Activated T-helper 1 cell treated with anti-CD3 and anti-CD28 coated beads, Interleukin-2, amount 50 U/mL, for 16 hours (primary cell): ENCODE data around the gene BABAM2.
"Not testable (repeated sequence)": the region's sequence is repeated elsewhere in the genome, so short reads cannot be mapped to it uniquely, and the experiment has no call there.

ENCODE experiments used
- DNase-seq, 2 donors: peaks; one replicate each; pipeline ENCODE4 v3.0.0-alpha.2; 2020; ENCODE audit warnings: low read depth in 1 of 2, low spot score in 1 of 2

The BABAM2 gene

DNA sequence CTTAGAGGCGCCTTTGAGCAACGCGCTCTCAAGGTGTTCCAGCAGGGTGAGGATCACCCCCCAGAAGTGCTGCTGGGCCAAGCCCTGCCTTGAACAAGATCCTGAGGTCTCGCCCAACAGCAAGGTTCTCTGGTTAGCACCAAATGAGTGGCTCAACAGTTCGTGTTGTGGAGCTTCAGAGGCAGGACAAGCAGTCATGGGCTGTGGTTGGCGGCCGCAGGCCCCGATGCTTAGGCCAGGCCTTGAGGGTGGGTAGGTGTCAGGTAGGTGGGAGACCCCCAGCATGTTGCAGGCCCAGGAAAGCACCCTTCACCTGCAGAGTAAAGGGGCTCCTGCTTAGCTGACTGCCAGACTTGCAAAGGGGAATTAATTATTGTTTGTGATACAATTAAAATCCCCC is 431.9 kb downstream of the BABAM2 start:
- no peak for DNase-seq

DNA sequence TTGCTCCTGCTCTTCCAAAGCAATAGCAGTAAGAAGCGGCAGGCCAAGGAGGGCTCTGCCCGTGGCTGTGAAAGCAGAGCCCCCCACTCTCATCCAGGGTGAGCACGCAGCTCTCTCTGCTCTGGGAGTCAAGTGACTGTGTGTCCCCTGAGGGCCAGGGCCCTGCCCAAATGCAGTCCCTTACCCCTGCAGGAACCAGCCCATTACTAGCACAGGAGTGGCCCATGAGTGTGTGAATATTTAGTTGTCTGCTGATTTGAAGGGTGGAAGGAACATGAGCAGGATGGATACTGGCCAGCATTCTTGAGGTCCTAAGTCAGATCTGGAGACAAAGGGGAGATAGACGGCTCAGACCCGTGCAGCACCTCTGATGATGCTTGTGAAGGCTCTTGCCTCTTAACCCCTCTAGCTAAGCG is 432.5 kb downstream of the BABAM2 start:
- DNase-seq = no peak

DNA sequence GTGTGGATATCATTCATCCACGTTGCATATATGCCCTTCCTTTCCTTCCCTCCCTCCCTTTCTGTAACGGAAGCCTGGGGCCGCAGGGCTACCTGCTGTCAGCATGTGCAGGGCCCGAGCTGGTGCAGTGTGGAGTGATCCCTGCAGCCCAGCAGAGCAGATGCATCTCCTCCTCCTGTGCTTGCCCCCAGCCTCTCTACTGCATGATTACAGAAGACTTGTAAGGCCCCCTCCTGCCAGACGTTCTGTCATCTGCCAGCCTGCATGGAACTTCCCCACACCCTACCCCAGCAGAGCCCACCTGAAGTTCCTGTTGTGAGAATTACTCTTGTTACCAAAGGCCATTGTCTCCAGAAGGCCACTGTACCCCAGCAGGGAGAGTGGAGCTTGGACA is 434.6 kb downstream of the BABAM2 start:
- DNase-seq = no peak

DNA sequence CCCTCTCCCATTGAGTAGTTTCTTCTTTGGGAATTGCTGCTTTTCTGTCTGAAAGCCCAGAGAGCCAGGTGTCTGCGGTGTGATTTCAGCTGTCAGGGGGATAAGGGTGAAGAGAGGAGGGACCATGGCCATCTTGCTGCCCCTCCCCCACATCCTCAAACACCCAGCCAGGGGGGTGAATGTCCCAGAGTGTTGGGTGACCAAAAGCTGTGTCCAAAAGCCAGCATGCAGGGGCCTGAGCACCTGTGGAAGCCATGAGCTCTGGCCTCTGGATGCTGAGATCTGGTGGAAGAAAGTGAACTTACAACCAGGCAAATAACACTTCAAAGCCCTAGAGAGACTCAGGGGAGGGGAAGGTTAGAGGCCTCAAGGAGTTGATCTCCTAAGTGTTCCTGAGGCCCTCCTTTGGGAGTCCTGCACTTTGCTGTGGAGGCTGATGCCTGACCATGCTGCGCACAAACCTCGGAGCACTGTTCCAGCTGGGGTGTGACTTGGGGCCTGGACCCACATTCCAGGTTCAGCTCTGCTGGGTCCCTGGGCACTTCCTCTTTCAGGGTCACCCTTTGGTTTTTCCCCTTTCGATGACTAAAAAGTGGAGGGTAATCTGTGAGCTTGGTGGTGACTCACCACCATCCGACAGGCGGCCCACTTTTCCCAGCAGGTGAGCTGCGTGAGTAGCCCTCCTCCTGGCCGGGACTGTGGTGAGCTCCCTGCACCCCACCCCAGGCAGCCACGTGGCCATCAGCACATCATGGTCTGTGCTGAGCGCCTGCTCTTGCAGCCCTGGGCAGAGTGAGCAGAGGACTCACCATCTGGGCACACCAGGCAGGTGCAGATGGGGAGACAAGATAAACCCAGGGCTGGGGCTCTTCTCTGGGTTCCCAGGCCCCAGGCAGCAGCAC is 435.3 kb downstream of the BABAM2 start:
- DNase-seq = no peak

DNA sequence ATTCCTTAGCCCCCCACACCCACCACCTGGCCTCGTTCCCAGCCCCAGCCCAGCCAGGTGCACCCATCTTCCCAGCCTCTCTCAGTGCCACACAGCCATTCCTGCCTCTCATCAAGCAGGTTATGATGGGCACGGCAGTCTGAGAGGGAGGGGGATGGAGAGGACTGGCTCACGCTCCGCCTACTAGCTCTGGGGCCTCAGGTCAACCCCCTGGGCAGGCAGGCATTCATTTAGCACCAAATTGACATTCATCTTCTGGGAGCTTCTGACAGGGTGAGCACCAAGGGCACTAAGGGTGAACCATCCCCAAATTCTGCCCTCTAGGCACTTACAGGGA is 435.9 kb downstream of the BABAM2 start:
- no peak for DNase-seq

DNA sequence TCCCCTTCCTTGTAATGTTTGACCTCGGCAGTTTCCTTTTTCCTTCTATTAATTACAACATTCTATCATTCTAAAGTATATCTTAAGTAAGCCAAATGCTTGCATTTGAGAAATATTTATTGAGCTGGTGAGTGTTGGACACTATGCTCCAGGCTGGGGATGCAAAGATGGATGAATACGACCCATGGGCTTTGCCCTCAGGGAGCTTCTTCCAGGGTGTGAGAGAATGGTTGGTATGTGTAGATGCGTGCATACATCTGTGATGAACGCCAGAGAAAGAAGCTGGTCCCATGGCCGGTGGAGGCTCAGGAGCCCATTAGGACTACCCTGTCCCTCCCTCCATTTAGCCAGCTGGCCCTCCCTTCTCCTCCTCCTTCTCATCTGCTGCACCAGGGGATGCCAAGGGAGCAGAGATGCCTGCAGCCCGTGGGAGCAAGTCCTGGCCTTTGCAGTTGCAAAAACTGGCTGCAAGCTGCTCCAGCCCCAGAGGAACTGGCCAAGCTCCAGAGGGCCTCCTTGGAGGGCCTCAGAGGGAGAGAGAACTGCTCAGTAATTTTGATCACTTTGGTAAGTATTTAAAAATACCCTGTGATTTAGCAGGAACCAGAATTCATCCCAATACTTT is 436.5 kb downstream of the BABAM2 start:
- no peak for DNase-seq

DNA sequence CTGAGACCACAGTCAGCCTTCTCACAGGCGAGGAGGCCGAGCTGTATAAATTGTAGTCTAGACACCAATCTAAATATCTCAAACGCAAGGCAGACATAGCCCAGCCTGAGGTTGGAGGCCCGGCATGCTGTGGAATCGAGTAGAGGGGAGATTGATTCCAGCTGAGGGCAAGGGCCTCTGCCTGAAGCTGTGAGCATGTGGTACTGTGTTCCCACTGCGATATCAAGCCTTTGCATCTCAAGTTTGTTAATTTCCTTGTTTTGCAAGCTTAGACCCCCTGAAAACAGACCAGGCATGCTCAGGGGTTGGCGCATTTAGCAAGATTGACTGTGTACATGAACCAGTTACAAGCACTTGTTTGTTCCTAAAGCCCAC is 437.0 kb downstream of the BABAM2 start:
- no peak for DNase-seq

DNA sequence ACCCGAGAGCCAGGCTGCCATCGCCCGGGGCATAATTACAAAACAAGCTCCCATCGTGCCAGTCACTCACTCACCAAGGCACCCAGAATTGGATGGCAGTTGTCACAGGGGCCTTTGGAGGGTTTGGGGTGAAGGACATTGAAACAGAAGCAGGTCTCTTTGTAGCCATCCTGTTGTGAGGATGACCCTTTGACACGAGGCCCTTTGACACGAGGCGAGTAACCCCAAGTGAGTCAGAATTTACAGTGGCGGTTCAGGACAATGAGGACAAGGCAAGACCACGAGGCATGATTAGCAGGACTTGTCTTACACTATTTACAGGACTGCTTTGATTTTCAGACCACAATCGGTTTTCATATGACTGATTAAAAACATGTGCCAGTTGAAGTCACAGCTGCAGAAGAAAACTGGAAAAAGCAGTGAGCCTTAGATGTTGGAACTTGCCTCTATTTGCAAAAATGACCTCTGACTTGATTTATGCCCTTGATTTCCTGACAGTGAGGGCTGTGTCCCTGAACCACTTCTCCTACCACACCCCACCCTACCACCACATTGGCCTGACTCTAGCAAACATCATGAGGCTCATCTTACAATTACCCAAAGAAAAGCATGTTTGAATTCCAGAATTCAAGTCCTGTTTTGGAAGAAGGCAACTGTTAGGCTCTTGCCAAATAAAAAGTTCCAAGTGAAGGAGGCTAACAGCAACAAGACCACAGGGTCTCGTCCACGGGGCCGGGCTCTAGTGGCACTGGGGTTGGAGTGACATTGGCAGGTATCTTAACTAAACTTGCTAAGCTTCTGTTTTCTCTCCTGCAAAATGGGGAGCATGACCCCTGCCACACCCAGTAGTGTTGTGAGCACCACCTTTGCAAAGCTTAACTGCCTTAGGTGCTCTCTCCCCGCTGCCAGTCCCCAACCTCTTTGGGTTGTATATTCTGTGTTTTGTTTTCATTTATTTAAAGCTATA is 437.7 kb downstream of the BABAM2 start:
- no peak for DNase-seq

DNA sequence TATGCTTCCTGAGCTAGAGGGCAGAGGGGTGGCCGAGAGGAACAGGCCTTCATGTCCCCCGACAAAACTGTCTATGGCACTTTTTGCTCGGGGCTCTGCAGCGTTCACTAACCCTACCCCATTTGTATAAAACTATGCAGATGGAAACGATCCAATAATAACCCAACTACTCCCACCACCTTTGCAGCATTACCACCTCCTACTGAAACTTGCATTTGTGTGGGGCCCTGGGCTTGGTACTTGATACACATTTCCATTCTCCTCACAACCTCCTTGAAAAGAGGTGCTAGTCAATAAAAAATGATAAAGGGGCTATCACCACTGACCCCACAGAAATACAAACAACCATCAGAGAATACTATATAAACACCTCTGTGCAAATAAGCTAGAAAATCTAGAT is 438.7 kb downstream of the BABAM2 start:
- DNase-seq = no peak

DNA sequence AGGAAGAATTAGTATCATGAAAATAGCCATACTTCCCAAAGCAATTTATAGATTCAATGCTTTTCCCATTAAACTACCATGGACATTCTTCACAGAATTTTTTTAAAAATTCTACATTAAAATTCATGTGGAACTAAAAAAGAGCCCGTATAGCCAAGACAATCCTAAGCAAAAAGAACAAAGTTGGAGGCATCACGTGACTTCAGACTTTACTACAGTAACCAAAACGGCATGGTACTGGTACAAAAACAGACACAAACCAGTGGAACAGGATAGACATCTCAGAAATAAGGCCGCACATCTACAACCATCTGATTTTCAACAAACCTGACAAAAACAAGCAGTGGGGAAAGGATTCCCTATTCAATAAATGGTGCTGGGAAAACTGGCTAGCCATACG is 440.2 kb downstream of the BABAM2 start:
- not testable (repeated sequence) for DNase-seq

DNA sequence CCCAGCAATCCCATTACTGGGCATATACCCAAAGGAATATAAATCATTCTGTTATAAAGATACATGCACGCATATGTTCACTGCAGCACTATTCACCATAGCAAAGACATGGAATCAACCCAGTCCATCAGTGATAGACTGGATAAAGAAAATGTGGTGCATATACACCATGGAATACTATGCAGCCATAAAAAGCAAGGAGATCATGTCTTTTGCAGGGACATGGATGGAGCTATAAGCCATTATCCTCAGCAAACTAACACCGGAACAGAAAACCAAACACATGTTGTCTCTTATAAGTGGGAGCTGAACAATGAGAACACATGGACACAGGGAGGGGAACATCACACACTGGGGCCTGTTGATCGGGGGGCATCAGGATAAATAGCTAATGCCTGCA is 441.3 kb downstream of the BABAM2 start:
- DNase-seq = not testable (repeated sequence)

DNA sequence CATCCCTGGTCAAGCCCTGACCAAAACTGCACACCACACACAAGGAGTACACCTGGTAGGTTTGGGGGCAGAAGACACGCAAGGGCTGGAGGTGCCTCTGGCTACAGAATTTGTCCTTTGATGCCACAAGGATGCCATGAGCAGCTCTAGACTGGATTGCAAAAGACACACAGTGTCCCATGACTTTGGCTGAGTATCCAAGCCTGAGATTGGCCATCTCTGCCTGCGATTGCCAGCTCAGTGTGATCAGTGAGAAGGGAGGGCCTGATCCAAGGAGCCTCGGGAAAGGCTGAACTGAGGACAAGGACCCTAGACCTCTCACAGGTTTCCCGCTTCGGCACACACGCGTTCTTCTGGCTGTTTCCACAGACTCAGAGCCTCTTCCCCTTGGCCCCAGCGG is 442.2 kb downstream of the BABAM2 start:
- DNase-seq = no peak

DNA sequence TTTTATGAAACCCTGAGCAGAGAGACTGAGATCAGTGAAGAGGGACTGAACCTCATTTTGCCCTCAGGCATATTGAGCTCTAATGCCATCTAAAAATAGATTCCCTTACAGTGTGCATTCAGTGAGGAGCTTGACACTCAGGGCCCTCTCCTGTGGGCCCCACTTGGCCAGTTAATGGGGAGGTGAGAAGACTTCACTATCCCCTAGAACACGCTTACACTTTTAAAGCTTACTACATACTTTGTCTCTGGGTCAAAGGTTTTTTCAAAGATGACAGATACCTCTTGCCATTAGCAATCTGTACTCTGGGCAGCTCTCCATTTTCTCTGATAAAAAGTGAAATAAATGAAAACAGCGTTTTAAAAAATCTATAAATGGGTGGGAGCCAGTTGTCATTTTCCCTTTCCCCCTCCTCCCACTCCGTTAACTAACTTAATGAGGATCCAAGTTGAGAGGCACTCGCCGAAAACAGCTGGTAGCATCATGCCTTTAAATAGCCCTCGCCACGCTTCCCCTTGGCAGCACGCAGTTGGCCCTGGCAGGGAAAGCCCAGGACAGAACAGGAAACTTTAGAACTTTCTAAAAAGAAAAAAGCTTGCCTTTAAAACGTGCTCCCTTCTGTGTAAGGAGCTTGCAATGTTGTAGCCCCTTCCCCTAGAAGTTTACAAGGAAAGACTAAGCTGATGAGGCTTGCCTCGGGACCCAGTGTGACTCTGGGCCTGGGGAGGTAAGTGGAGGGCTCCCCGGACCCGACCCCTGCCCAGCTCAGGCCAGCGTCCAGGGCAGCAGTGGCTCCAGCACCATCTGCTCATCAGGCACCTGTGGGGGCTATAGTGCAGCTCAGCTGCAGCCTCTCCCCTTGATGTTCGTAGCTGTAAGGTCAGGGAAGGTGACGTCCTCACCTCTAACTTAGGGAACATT is 443.3 kb downstream of the BABAM2 start:
- no peak for DNase-seq

DNA sequence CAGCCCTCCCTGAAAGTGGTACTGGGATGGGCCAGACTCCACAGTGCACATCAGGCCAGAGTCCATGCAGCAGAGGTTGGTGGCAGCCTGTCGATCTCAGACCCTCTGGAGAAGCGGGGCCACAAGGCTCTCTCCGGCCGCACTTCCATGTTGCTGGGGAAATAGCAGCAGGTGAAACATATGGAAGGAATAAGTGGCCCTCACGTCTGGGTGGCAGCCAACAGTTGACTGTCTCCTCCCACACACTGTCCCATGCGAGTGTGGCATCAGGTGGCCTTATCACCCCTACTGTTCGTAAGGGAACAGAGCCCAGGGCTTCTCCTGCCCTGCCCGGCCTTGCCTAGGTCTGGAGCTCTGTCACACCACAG is 444.0 kb downstream of the BABAM2 start:
- DNase-seq = no peak

DNA sequence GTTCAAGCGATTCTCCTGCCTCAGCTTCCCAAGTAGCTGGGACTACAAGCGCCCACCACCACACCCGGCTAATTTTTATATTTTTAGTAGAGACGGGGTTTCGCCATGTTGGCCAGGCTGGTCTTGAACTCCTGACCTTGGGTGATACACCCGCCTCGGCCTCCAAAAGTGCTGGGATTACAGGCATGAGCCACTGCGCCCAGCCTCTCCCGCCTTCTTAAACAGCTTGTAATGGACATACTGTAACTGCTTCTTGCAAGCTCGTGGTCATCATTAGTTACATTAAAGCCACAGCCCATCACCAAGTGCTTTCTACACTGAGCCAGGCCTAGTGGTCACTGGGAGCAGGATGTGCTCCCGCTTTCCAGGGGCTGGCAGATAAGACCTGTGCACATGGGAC is 444.7 kb downstream of the BABAM2 start:
- DNase-seq = not testable (repeated sequence)

DNA sequence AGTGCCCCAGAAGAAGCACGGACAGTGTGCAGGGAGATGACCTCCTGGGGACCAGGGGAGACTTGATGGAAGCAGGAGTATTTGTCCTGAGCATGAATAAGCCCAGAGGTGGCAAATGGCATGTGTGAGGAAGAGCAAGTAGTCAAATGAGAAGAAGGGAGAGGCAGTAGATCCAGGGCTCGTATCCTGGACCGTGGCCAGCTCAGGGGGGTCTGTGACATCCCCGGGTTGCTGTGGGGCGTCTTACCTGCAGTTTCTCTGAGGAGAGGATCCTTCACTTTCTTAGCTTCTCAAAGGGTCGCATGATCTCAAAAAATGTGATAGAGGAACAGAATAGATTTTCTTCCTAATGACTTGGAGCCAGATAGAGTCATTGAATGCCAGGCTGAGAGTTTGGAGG is 445.1 kb downstream of the BABAM2 start:
- DNase-seq = no peak

DNA sequence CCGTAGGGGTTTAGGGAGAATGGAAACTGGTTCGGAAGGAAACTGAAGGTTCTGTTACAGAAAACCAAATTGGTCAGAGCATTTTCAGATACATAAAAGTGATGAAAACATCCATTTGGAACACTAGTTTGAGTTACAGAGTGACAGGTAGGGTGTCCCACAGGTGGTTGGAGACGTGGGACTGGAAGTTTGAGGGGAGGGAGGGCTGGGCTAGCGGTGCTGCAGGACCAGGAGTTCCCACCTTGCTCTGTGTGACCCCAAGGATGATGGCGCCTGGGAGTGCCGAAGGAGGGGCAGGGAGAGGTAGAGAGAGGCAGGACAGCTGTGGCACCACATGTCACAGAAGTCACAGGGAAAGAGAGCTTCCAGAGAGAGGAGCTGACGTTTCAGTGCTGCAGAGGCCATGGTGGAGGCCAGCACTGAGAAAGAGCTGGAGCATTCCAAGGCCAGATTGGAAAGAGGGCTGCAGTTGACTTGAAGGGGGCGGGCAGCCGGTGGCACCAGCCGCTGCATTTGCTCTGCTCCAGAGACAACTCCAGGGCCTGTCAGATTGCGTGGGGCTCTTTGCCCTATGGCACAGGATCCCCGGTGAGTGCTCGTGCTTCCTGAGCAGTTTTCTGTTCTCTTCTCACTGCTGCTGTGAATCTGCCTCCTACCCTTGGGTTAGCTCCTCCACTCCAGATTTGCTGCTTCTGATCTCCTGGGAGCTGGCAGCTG is 445.9 kb downstream of the BABAM2 start:
- DNase-seq = no peak

DNA sequence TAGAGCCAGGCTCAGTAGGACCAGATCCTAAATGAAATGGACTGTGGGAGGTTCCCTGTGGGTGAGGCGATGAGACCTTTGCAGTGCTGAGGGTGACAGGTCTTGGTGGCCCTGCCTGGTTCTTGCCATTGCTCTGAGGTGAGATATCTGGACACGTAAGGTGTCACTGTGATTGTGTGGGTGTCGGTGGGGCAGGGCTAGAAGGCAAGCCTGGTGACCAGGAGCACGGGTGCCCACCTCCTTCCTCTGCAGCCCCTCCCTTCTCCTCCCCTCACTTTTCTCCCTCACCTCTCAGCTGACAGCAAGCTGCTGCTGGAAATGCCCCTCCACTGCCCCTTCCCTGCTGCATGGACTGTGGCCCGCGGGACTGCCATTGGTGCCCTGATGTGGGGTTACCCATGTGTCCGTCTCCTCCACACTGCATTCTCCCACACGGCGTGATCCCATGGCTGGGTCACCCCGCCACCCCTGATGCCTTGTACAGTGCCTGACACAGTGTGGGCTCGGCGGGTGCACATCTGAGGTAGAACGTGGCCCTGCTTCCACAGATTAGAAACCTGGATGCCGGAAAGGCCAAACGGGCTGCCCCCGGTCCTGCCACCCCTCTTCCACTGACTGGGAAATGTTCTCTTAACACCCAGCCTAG is 446.6 kb downstream of the BABAM2 start:
- no peak for DNase-seq

DNA sequence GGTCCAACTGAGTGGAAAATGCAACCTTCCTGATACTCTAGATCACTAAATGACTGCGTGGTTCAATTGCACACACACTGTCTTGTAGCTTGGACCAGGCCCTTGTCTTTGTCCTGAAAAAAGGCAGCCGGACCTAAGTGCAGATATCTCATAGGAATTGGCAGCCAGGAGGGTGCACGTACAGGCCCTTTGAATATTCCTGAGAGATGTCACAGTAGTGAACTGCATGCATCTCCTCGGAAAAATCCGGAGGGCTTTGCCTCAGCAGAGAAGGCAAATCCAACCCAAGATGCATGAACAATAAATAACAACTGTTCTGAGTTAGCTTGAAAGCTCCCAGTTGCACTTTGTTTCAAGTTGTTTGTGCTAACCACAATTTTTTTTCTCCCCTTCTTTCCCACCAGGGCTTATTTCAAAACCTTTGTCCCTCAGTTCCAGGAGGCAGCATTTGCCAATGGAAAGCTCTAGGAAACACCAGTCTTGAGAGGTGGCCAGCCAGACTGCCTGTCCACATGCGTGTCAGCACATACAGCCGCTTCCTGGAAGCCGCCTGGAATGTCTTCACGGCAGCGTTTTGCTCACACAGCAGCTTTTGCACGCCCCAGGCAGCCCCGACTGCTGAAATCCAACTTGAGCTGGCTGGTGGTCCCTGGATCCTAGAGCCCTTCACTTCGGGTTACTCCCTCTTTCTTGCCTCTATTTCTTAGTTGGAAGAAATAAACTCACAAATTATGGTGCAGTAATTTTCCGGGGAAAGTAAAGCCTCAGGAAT is 447.7 kb downstream of the BABAM2 start:
- DNase-seq = no peak
